DMS53 (cell line): Measurements from ENCODE around the gene PAPOLB.
A peak's percentile ranks its signal among the peaks of the same experiment; 100 is the strongest.

Source experiments
- DNase-seq: peaks from one replicate; lab custom pipeline; 2025; lab: John Stamatoyannopoulos, UW

The PAPOLB gene

DNA sequence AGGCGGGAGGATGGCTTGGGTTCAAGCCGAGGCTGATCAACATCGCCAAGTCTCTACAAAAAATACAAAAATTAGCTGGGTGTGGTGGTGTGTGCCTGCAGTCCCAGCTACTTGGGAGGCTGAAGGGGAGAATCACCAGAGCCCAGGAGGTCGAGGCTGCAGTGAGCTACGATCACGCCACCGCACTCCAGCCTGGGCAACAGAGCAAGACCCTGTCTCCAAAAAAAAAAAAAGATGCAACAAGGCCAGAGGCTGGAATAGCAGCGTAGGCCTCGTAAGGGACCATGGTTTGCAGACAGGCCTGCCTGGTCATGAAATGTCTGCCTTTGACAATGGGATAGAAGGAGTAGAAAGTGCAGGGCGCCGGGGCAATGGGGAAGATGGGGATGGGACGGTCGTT is 20.0 kb downstream of the PAPOLB start:
- no peak for DNase-seq

- DNase-seq = no peak
Observed at GRCh38 chr7:4841007-4841784, 20.6 kb downstream of the PAPOLB start.

GRCh38 chr7:4840079-4840501 is 21.7 kb downstream of the PAPOLB start:
- no peak for DNase-seq

- peak; percentile 20 for DNase-seq
Observed at GRCh38 chr7:4838626-4839334, 23.1 kb downstream of the PAPOLB start.

DNA sequence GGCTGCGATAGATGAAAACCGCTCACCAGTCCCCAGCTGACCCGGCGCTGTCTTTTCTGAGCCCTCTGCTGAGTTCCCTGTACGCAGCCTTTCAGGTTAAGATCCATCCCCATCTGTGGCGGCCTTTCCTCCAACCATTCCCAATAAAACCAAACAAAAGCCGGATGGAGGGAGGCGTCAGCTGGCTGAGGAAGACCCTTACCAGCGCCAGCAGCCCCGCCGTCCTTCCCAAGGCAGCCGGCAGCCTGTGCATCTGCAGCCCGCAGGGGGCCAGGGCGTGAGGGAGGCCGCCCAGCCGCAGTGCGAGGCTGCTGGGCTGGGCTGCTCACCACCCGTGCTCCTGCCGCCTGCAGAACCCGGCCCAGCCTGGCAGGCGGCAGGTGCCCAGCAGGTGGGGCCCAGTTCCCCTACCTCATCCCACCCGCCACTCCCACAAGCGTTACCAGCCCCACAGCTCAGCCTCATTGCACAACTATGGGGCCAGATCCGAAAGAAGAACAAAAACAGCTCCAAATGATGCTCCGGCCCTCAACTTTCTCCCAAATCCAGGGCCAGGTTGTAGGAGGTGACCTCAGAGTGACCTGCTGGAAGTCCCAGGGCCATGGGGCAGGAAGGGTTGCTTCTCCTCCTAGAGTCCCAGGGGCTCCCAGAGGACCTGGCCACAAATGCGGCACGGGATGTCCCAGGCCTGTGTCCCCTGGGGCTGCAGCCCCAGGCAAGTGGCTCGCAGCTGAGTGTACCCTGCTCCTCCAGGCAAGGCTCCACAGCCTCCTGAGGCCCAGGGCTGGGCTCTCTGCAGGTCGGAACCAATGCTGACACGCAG is 23.8 kb downstream of the PAPOLB start:
- no peak for DNase-seq

- DNase-seq = no peak
Observed at GRCh38 chr7:4837041-4837802, 24.6 kb downstream of the PAPOLB start.

DNA sequence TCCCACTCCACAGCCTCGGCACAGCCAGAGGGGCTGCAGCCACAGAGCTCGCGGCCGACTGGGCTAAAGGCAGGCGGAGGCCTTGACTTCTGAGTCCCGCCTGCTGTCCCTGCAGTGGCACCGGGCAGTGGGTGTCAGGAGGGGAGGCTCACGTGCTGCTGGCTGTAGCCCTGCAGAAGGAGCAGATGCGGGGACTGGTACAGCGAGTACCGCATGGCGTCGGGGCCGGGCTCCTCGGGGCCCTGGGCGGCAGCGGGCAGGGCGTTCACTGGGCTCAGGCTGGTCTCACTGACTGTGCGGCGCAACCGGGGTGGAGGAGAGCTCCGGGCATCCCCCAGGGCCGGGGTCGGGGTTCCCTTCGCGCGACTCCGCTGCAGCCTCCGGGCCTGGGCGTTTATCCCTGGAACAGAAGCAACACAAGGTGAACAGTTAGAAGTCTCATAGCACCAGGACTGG is 25.6 kb downstream of the PAPOLB start:
- no peak for DNase-seq

- no peak for DNase-seq
Observed at GRCh38 chr7:4835398-4836205, 26.2 kb downstream of the PAPOLB start.

GRCh38 chr7:4834601-4835397 is 27.0 kb downstream of the PAPOLB start:
- DNase-seq = no peak

DNA sequence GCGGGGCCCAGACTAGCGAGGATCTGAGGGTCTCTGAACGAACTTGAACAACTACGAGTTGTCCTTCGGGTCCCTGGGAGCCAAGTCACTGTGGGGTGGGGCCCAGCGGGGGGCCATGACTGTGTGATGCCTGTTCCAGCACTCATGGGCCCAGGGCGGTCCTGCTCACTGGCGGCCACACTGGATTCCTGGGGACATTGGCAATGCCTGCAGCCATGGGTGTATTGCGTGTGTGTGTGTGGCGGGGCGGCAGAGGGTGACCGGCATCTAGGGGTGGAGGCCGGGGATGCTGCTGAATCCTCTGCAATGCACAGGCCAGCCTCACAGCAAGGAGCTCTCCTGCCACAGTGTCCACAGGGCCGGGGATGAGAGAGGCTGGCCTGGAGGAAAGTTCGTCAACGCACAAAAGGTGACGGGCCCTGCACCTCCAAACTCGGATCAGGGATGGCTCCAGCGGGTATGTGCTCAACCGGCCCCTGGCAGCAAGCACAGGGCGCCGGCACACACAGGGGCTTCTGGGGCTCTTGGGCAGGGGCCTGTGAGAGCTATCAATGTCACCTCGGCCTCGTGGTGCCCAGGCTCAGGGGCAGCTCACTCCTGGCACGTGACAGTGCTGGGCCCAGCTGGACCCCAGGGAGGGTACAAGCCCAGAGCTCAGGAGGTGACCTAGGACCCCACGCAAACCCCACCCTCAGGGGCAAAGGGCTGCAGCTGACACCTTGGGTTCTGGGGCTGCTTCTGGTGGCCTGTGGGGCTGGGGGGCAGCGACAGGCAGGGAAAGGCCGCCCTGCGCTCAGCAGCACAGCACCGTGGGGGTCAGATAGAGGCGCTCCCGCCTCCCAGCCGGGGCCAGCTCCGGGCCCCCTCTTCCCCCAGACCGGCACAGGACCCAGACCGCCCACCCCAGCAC is 27.9 kb downstream of the PAPOLB start:
- DNase-seq = no peak

GRCh38 chr7:4833176-4833575 is 28.7 kb downstream of the PAPOLB start:
- DNase-seq = no peak

DNA sequence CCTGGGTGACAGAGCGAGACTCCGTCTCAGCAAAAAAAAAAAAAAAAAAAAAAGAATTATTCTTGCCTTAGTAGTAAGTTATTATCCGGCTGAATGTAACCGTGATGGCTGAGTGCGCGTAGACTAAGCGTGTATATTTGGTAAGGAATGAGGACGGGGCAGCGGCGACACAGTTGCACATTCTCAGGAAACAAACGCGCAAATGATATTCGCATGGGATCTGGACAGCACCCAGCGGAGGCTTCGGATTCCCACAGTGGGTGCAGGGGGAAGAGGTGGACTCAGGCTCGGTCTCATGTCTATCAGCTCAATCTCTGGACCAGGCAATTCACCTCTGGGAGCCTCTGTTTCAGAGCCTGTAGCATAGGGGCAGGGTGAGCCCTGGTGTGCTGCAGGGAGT is 29.1 kb downstream of the PAPOLB start:
- no peak for DNase-seq

DNA sequence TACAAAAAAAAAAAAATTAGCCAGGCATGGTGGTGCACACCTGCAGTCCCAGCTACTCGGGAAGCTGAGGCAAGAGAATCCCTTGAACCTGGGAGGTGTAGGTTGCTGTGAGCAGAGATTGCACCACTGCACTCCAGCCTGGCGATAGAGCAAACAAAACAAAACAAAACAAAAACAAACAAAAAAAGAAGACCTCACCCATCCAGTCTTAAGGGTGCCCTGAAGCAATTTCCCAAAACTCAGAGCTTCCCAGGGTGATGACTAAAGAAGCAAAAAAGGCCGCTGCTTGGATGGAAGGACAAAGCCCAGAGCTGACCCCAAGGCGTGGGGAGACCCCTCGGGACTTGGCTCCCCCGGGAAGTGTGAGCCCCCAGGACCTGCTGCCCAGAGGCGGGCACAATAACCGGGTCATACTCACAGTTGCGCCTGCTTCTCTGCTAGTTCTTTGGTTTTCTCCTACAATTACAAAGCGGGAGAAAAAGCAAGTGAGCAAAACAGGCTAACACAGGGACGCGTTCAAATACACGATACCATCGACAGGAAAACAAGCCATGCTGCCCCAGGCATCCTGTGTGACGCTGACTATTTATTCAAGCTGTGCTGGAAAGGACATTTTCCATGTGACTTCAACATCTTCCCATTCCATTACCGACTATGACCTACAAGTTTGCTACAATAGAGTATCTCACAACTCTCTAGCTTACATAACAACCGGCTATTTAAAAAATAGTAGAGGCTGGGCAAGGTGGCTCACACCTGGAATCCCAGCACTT is 29.9 kb downstream of the PAPOLB start:
- DNase-seq = no peak

- DNase-seq = peak; percentile 90
Observed at GRCh38 chr7:4830176-4830575, 31.7 kb downstream of the PAPOLB start.

GRCh38 chr7:4828720-4829383 is 33.0 kb downstream of the PAPOLB start:
- DNase-seq = no peak

DNA sequence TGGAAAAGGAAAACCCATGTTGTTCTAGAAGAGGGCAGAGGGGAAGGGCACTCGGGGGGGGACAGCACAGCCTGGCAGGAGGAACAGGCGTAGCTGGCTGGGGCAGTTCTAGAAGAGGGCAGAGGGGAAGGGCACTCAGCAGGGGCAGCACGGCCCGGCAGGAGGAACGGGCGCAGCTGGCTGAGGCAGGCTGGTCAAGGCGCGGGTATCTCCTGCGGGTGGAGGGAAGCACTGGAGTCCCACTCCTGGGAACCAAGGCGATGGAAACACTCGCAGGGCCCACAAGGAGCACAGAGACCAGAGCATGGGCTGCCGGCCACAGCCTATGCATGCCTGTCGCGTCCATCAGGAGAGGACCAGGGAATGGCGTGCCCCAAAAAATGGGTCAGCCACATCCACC is 36.7 kb downstream of the PAPOLB start:
- no peak for DNase-seq

DNA sequence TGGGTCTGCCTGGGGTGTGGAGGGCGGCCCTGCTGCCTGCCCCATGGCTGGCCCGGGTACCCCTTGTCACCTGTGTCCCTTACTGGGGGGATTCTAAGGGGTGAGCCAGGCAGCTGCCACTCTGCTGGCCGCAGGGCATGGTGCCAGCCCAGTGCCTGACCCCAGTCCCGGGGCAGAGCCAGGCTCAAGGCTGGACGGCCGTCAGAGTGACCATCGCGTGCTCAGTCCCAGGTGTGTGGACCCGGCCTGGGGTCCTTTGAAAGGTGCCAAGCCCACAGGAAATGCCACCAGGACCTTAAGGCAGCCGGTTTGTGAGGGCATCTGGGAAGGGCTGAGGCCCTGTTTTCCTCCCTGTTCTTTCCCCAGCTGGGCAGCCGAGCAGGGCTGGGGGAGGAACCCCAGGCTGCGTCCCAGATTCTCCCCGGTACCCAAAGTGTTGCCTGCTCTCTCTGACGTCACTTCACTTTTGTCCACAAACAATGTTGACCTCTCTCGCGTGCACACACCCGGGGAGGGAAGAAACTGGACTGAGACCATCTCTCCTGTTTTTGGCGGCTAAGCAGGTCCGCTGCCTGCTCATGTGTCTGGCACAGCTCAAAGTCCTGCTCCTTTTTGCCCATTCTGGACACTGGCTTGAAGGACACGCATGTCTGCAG is 37.6 kb downstream of the PAPOLB start:
- DNase-seq = no peak
